ENCODE measurements around the gene KDM5B. TPM values are rescaled to one million over a fixed set of nuclear protein-coding genes. Genes with fewer than 3 reads are reported as not detected.

KDM5B gene
- total and polyA plus RNA-seq, 2 experiments from 2014 or later, result 87.9 to 110 TPM

GRCh38 chr1:202689082-202689481, 119.1 kb downstream of the KDM5B start:
- Histone ChIP-seq H3K27ac (no peak overlapping the region), H4K20me1 (ENCODE audit: insufficient read depth, poor library complexity, severe bottlenecking) (no peaks in the 10 kb centered on the region), H3K9me2 (replicated peaks; ENCODE audit: insufficient read depth) (no peaks in the 10 kb centered on the region), H3K4me1 (ENCODE audit: insufficient read depth) (no peaks in the 10 kb centered on the region), H3K36me3 (replicated peaks; ENCODE audit: insufficient read depth, low read depth) (no peaks in the 10 kb centered on the region), H3K4me3 (no peak overlapping the region), H3K27me3 (peaks cover 7% of the 10 kb centered on the region), H3K9me3 (ENCODE audit: low read depth) (no peaks in the 10 kb centered on the region), H3K79me2 (no peaks in the 10 kb centered on the region), H2AFZ (no peak overlapping the region), H3K4me2 (no peak overlapping the region)
- WGBS (ENCODE audit: low lambda C conversion rate, missing lambda C conversion rate), result 43% methylated on average over 3 of the region's 3 CpGs
- TF ChIP-seq EZH2 (IDR thresholded peaks at IDR 0.05; ENCODE audit: borderline replicate concordance) (no peak), EZH2phosphoT487 (IDR thresholded peaks at IDR 0.05; ENCODE audit: low read depth, severe bottlenecking, unreplicated experiment) (no peak)
- TF ChIP-seq, protein P1, sequence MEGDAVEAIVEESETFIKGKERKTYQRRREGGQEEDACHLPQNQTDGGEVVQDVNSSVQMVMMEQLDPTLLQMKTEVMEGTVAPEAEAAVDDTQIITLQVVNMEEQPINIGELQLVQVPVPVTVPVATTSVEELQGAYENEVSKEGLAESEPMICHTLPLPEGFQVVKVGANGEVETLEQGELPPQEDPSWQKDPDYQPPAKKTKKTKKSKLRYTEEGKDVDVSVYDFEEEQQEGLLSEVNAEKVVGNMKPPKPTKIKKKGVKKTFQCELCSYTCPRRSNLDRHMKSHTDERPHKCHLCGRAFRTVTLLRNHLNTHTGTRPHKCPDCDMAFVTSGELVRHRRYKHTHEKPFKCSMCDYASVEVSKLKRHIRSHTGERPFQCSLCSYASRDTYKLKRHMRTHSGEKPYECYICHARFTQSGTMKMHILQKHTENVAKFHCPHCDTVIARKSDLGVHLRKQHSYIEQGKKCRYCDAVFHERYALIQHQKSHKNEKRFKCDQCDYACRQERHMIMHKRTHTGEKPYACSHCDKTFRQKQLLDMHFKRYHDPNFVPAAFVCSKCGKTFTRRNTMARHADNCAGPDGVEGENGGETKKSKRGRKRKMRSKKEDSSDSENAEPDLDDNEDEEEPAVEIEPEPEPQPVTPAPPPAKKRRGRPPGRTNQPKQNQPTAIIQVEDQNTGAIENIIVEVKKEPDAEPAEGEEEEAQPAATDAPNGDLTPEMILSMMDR (IDR thresholded peaks at IDR 0.05; ENCODE audit: poor library complexity), result no peak
- DNase-seq (ENCODE audit: low spot score), result no peak

DNA sequence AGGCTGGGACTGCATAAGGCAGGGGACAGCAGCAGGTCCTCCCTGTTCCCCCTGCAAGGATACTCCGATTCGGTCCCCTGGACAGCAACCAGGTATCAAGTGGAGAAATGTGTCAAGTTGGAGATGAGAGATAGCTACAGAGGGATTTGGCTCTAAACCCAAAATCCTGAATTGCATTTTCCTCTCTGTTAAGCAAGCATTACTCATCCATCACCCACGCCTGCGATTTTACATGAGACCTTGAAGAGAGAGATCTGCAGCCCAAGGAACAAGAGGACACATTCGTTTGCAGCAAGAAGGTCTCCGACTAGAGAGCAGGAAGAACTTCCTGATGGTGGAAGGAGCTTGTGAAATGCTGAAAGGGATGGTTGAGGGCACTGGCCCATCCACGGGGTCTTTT, 119.8 kb downstream of the KDM5B start:
- H4K20me1 ChIP-seq (ENCODE audit: insufficient read depth, poor library complexity, severe bottlenecking), result no peaks in the 10 kb centered on the region
- H3K36me3 ChIP-seq (replicated peaks; ENCODE audit: insufficient read depth, low read depth), result no peaks in the 10 kb centered on the region
- no peak overlapping the region for H3K27ac ChIP-seq
- no peaks in the 10 kb centered on the region for H3K4me1 ChIP-seq (ENCODE audit: insufficient read depth)
- no peaks in the 10 kb centered on the region for H3K9me2 ChIP-seq (replicated peaks; ENCODE audit: insufficient read depth)
- peaks cover 7% of the 10 kb centered on the region for H3K27me3 ChIP-seq
- no peak for DNase-seq (ENCODE audit: low spot score)
- TF ChIP-seq EZH2phosphoT487 (IDR thresholded peaks at IDR 0.05; ENCODE audit: low read depth, severe bottlenecking, unreplicated experiment) (no peak), EZH2 (IDR thresholded peaks at IDR 0.05; ENCODE audit: borderline replicate concordance) (no peak)
- TF ChIP-seq, protein P1 (IDR thresholded peaks at IDR 0.05; ENCODE audit: poor library complexity), result no peak
- H3K4me2 ChIP-seq, result no peak overlapping the region
- no peak overlapping the region for H2AFZ ChIP-seq
- 69% methylated on average over 7 of the region's 7 CpGs for WGBS (ENCODE audit: low lambda C conversion rate, missing lambda C conversion rate)
- no peaks in the 10 kb centered on the region for H3K9me3 ChIP-seq (ENCODE audit: low read depth)
- H3K79me2 ChIP-seq, result no peaks in the 10 kb centered on the region
- no peak overlapping the region for H3K4me3 ChIP-seq

DNA sequence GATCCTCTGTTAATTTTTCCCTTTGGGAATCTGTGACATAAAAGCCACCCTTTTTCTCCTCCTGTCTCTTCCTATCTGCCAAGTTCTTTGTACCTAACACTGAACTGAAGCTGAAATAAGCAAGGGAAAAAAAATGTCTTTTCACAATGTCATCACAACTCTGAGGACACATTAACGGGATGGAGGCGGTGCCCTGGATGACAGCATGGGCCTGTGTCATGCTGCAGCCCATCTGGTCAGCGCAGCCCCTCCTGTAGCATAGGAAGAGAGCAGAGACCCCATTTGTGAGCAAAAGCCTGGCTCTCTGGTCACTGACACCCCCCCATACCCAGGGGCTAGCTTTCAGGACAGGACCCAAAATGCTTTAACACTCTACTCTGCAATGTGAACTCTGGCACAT, 120.4 kb downstream of the KDM5B start:
- Histone ChIP-seq H2AFZ (no peak overlapping the region), H3K4me3 (no peak overlapping the region), H3K9me3 (ENCODE audit: low read depth) (no peaks in the 10 kb centered on the region), H3K36me3 (replicated peaks; ENCODE audit: insufficient read depth, low read depth) (no peaks in the 10 kb centered on the region), H3K4me1 (ENCODE audit: insufficient read depth) (no peaks in the 10 kb centered on the region), H3K27ac (no peak overlapping the region), H3K4me2 (no peak overlapping the region), H3K27me3 (peaks cover 7% of the 10 kb centered on the region), H4K20me1 (ENCODE audit: insufficient read depth, poor library complexity, severe bottlenecking) (no peaks in the 10 kb centered on the region), H3K79me2 (no peaks in the 10 kb centered on the region), H3K9me2 (replicated peaks; ENCODE audit: insufficient read depth) (no peaks in the 10 kb centered on the region)
- no peak for TF ChIP-seq EZH2phosphoT487 (IDR thresholded peaks at IDR 0.05; ENCODE audit: low read depth, severe bottlenecking, unreplicated experiment)
- 89% methylated on average over 3 of the region's 3 CpGs for WGBS (ENCODE audit: low lambda C conversion rate, missing lambda C conversion rate)
- DNase-seq (ENCODE audit: low spot score), result no peak

DNA sequence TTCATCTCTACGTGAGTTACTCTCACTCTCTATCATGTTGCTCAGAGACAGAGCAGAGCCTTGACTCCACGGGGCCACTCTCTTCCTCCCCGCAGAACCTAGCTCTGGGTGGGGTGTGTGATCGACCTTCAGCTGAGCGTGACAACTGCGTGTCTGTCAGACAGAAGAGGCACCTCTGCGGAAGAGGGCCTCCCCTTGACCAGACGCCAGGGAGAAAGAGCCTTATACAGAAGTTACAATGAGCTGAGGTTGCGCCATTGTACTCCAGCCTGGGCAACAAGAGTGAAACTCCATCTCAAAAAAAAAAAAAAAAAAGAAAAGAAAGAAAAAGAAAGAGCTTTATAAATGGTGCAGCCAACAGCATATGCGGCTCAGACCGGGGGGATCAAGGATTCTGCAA, 120.9 kb downstream of the KDM5B start:
- H3K4me1 ChIP-seq (ENCODE audit: insufficient read depth), result no peaks in the 10 kb centered on the region
- H3K4me3 ChIP-seq, result no peak overlapping the region
- H3K27me3 ChIP-seq, result peaks cover 7% of the 10 kb centered on the region
- no peak for DNase-seq (ENCODE audit: low spot score)
- H3K36me3 ChIP-seq (replicated peaks; ENCODE audit: insufficient read depth, low read depth), result no peaks in the 10 kb centered on the region
- no peak overlapping the region for H3K4me2 ChIP-seq
- no peaks in the 10 kb centered on the region for H3K9me3 ChIP-seq (ENCODE audit: low read depth)
- no peak overlapping the region for H3K27ac ChIP-seq
- 90% methylated on average over 11 of the region's 11 CpGs for WGBS (ENCODE audit: low lambda C conversion rate, missing lambda C conversion rate)
- no peaks in the 10 kb centered on the region for H4K20me1 ChIP-seq (ENCODE audit: insufficient read depth, poor library complexity, severe bottlenecking)
- H3K79me2 ChIP-seq, result no peaks in the 10 kb centered on the region
- no peaks in the 10 kb centered on the region for H3K9me2 ChIP-seq (replicated peaks; ENCODE audit: insufficient read depth)
- no peak for TF ChIP-seq EZH2phosphoT487 (IDR thresholded peaks at IDR 0.05; ENCODE audit: low read depth, severe bottlenecking, unreplicated experiment)
- TF ChIP-seq, protein P1 (IDR thresholded peaks at IDR 0.05; ENCODE audit: poor library complexity), result no peak
- TF ChIP-seq EZH2 (IDR thresholded peaks at IDR 0.05; ENCODE audit: borderline replicate concordance), result no peak
- H2AFZ ChIP-seq, result no peak overlapping the region

All from hepatocyte (in vitro differentiated cells).